ENCODE results near the gene TRANK1.
"Not testable (repeated sequence)": the region's sequence is repeated elsewhere in the genome, so short reads cannot be mapped to it uniquely, and the experiment has no call there.

The TRANK1 gene

GRCh38 chr3:36905545-36905944 is 39.3 kb downstream of the TRANK1 start:
- no peak overlapping the region for H4K12ac ChIP-seq (ENCODE audit: low read depth, low read length)
- H3K4me3 ChIP-seq (ENCODE audit: low read depth, low read length) = no peak overlapping the region
- no peak overlapping the region for H3K18ac ChIP-seq (ENCODE audit: low read length)
- H3K9ac ChIP-seq (ENCODE audit: low read length) = no peak overlapping the region
- H3K36me3 ChIP-seq (ENCODE audit: control insufficient read depth in 1 of 2, insufficient read depth in 2 of 2, low read length in 2 of 2) = no peaks in the 10 kb centered on the region
- DNase-seq = no peak
- H3K79me2 ChIP-seq (ENCODE audit: control insufficient read depth, insufficient read depth, low read length, poor library complexity) = no peaks in the 10 kb centered on the region
- no CpG with 5 or more reads among the region's 3 CpGs for whole genome bisulfite sequencing (ENCODE audit: extremely low coverage, insufficient coverage, insufficient read length)
- H3K79me1 ChIP-seq (ENCODE audit: low read length) = peaks cover 6% of the 10 kb centered on the region
- no peak overlapping the region for H3K4ac ChIP-seq (ENCODE audit: low read depth, low read length)
- H3K4me2 ChIP-seq (ENCODE audit: low read length) = no peak overlapping the region
- H2AFZ ChIP-seq (ENCODE audit: insufficient read depth, low read length, poor library complexity) = no peak overlapping the region
- H3K23ac ChIP-seq (ENCODE audit: low read length) = no peak overlapping the region
- peaks cover 11 to 13% of the 10 kb centered on the region in 2 experiments for H3K4me1 ChIP-seq (ENCODE audit: control insufficient read depth in 1 of 2, insufficient read depth in 2 of 2, low read length in 2 of 2)
- H4K91ac ChIP-seq (ENCODE audit: low read depth, low read length) = no peak overlapping the region
- no peak overlapping the region for H2BK120ac ChIP-seq (ENCODE audit: insufficient read depth, low read length, poor library complexity)
- no peaks in the 10 kb centered on the region for H3K9me3 ChIP-seq (ENCODE audit: insufficient read depth, low read depth, low read length)
- H3K27ac ChIP-seq (ENCODE audit: low read depth, low read length) = no peak overlapping the region
- no peaks in the 10 kb centered on the region for H3K27me3 ChIP-seq (ENCODE audit: insufficient read depth, low read length)
- no peak overlapping the region for H4K8ac ChIP-seq (ENCODE audit: low read depth, low read length)
- H2BK12ac ChIP-seq (ENCODE audit: low read length) = no peak overlapping the region
- H3K14ac ChIP-seq (ENCODE audit: low read length) = no peak overlapping the region
- no peak overlapping the region for H2AK5ac ChIP-seq (ENCODE audit: low read length)
- no peak overlapping the region for H2BK5ac ChIP-seq (ENCODE audit: low read depth, low read length, poor library complexity)

GRCh38 chr3:36904641-36905040 is 40.2 kb downstream of the TRANK1 start:
- H2BK12ac ChIP-seq (ENCODE audit: low read length) = no peak overlapping the region
- no peak overlapping the region for H4K8ac ChIP-seq (ENCODE audit: low read depth, low read length)
- no peak overlapping the region for H2BK5ac ChIP-seq (ENCODE audit: low read depth, low read length, poor library complexity)
- H3K79me1 ChIP-seq (ENCODE audit: low read length) = peaks cover 6% of the 10 kb centered on the region
- no peak overlapping the region for H3K23ac ChIP-seq (ENCODE audit: low read length)
- no peak overlapping the region for H2BK120ac ChIP-seq (ENCODE audit: insufficient read depth, low read length, poor library complexity)
- DNase-seq = no peak
- H3K4me2 ChIP-seq (ENCODE audit: low read length) = no peak overlapping the region
- no peaks in the 10 kb centered on the region for H3K36me3 ChIP-seq (ENCODE audit: control insufficient read depth in 1 of 2, insufficient read depth in 2 of 2, low read length in 2 of 2)
- H3K14ac ChIP-seq (ENCODE audit: low read length) = no peak overlapping the region
- no peak overlapping the region for H4K91ac ChIP-seq (ENCODE audit: low read depth, low read length)
- no peak overlapping the region for H3K4ac ChIP-seq (ENCODE audit: low read depth, low read length)
- no peak overlapping the region for H3K27ac ChIP-seq (ENCODE audit: low read depth, low read length)
- H3K18ac ChIP-seq (ENCODE audit: low read length) = no peak overlapping the region
- H3K9ac ChIP-seq (ENCODE audit: low read length) = no peak overlapping the region
- H3K79me2 ChIP-seq (ENCODE audit: control insufficient read depth, insufficient read depth, low read length, poor library complexity) = no peaks in the 10 kb centered on the region
- no peak overlapping the region for H4K12ac ChIP-seq (ENCODE audit: low read depth, low read length)
- H3K4me1 ChIP-seq (ENCODE audit: control insufficient read depth in 1 of 2, insufficient read depth in 2 of 2, low read length in 2 of 2) = peaks cover 11 to 13% of the 10 kb centered on the region in 2 experiments
- H3K4me3 ChIP-seq (ENCODE audit: low read depth, low read length) = no peak overlapping the region
- H2AFZ ChIP-seq (ENCODE audit: insufficient read depth, low read length, poor library complexity) = no peak overlapping the region
- H3K9me3 ChIP-seq (ENCODE audit: insufficient read depth, low read depth, low read length) = no peaks in the 10 kb centered on the region
- H3K27me3 ChIP-seq (ENCODE audit: insufficient read depth, low read length) = no peaks in the 10 kb centered on the region
- no peak overlapping the region for H2AK5ac ChIP-seq (ENCODE audit: low read length)
- no CpG with 5 or more reads among the region's 3 CpGs for WGBS (ENCODE audit: extremely low coverage, insufficient coverage, insufficient read length)

GRCh38 chr3:36904065-36904464 is 40.8 kb downstream of the TRANK1 start:
- H2BK120ac ChIP-seq (ENCODE audit: insufficient read depth, low read length, poor library complexity); H3K27ac ChIP-seq (ENCODE audit: low read depth, low read length); H3K23ac ChIP-seq (ENCODE audit: low read length); DNase-seq; H3K27me3 ChIP-seq (ENCODE audit: insufficient read depth, low read length); H3K79me1 ChIP-seq (ENCODE audit: low read length); H3K36me3 ChIP-seq (ENCODE audit: control insufficient read depth in 1 of 2, insufficient read depth in 2 of 2, low read length in 2 of 2); H4K8ac ChIP-seq (ENCODE audit: low read depth, low read length); H2BK5ac ChIP-seq (ENCODE audit: low read depth, low read length, poor library complexity); H3K9me3 ChIP-seq (ENCODE audit: insufficient read depth, low read depth, low read length); H3K18ac ChIP-seq (ENCODE audit: low read length); H3K79me2 ChIP-seq (ENCODE audit: control insufficient read depth, insufficient read depth, low read length, poor library complexity); H3K9ac ChIP-seq (ENCODE audit: low read length); H3K4ac ChIP-seq (ENCODE audit: low read depth, low read length); H2AK5ac ChIP-seq (ENCODE audit: low read length); H3K4me3 ChIP-seq (ENCODE audit: low read depth, low read length); H3K14ac ChIP-seq (ENCODE audit: low read length); H4K12ac ChIP-seq (ENCODE audit: low read depth, low read length); H3K4me2 ChIP-seq (ENCODE audit: low read length); H4K91ac ChIP-seq (ENCODE audit: low read depth, low read length); H2BK12ac ChIP-seq (ENCODE audit: low read length); H2AFZ ChIP-seq (ENCODE audit: insufficient read depth, low read length, poor library complexity): not testable (repeated sequence)
- H3K4me1 ChIP-seq (ENCODE audit: control insufficient read depth in 1 of 2, insufficient read depth in 2 of 2, low read length in 2 of 2) = peaks cover 11 to 13% of the 10 kb centered on the region in 2 experiments
- no CpG with 5 or more reads among the region's 13 CpGs for WGBS (ENCODE audit: extremely low coverage, insufficient coverage, insufficient read length)

- Histone ChIP-seq H2BK5ac (ENCODE audit: low read depth, low read length, poor library complexity) (no peak overlapping the region), H4K91ac (ENCODE audit: low read depth, low read length) (peak overlapping the region; percentile 15), H3K4me3 (ENCODE audit: low read depth, low read length) (no peak overlapping the region), H3K79me2 (ENCODE audit: control insufficient read depth, insufficient read depth, low read length, poor library complexity) (no peaks in the 10 kb centered on the region), H3K36me3 (ENCODE audit: control insufficient read depth in 1 of 2, insufficient read depth in 2 of 2, low read length in 2 of 2) (no peaks in the 10 kb centered on the region), H3K4ac (ENCODE audit: low read depth, low read length) (no peak overlapping the region), H4K8ac (ENCODE audit: low read depth, low read length) (peak overlapping the region; percentile 13), H3K9ac (ENCODE audit: low read length) (no peak overlapping the region), H3K4me1 (ENCODE audit: control insufficient read depth in 1 of 2, insufficient read depth in 2 of 2, low read length in 2 of 2) (peaks cover 11 to 13% of the 10 kb centered on the region in 2 experiments), H4K12ac (ENCODE audit: low read depth, low read length) (no peak overlapping the region), H3K23ac (ENCODE audit: low read length) (no peak overlapping the region), H3K4me2 (ENCODE audit: low read length) (peak overlapping the region; percentile 6), H3K14ac (ENCODE audit: low read length) (no peak overlapping the region), H3K79me1 (ENCODE audit: low read length) (peaks cover 6% of the 10 kb centered on the region), H3K27ac (ENCODE audit: low read depth, low read length) (no peak overlapping the region), H2BK12ac (ENCODE audit: low read length) (peak overlapping the region; percentile 51), H2AK5ac (ENCODE audit: low read length) (no peak overlapping the region), H3K27me3 (ENCODE audit: insufficient read depth, low read length) (no peaks in the 10 kb centered on the region), H2AFZ (ENCODE audit: insufficient read depth, low read length, poor library complexity) (no peak overlapping the region), H3K9me3 (ENCODE audit: insufficient read depth, low read depth, low read length) (no peaks in the 10 kb centered on the region), H3K18ac (ENCODE audit: low read length) (peak overlapping the region; percentile 61), H2BK120ac (ENCODE audit: insufficient read depth, low read length, poor library complexity) (no peak overlapping the region)
- DNase-seq = no peak
- WGBS (ENCODE audit: extremely low coverage, insufficient coverage, insufficient read length) = no CpG with 5 or more reads among the region's 10 CpGs
These were observed 41.6 kb downstream of the TRANK1 start for GRCh38 chr3:36903119-36903882.
